ENCODE results near the gene CIZ1.

Gene CIZ1

DNA sequence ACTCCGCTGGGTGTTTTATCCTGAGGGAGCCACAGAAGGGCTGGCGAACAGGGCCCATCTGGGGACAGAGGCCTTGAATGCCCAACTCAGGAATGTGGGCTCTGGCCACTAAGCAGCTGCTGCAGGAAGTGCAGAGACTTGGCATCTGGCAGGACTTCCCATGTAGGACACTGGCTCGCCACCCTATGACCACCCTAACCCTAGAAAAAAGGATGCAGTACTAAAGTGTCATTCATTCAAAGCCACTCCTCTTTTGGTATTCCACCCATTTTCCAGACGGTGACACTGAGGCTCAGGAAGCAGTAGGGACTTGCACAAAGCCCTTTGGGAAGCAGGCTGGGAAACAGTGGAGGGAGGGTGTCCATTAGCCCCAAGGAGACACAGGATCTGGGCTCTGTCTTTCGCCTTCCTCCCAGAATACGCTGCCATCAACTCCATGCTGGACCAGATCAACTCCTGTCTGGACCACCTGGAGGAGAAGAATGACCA lies 28.3 kb downstream of the CIZ1 start:
- no peak for DNase-seq (ENCODE audit: low read depth)

DNA sequence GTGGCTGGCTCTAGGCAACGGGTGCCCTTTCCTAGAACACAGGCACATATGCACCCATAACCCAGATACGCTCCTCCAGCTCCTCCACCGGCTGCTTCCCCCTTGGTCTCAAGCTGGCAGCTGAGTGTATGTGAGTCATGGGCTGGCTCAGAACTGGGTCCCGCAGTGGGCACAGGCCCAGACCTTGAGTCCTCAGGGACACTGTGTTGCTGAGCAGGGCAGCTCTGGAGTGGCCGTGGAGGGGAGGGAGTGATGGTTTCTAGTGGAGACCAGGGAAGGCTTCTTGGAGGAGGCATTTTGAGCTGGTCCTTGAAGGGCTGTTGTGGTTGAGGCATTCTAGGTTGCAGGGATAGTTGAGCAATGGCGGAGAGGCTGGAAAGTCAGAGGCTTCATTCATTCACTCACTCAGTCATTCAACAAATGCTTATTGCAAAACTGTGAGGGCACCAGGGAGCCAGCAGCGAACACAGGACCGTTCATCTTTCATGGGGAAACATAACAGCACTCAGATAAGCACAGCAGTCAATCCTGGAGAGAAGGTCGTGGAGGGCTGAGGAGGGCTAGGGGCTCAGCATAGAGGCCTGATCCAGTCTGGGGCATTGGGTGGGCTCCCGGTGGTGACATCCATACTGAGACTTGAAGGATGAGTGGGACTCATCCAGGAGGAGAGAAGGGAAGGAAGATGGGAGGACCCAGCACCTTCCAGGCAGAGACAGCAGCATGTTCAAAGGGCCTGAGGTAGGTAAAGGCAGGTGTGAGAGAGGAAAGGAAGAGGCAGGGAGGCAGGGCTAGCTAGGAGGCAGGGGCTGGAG lies 29.0 kb downstream of the CIZ1 start:
- DNase-seq (ENCODE audit: low read depth), result no peak

DNA sequence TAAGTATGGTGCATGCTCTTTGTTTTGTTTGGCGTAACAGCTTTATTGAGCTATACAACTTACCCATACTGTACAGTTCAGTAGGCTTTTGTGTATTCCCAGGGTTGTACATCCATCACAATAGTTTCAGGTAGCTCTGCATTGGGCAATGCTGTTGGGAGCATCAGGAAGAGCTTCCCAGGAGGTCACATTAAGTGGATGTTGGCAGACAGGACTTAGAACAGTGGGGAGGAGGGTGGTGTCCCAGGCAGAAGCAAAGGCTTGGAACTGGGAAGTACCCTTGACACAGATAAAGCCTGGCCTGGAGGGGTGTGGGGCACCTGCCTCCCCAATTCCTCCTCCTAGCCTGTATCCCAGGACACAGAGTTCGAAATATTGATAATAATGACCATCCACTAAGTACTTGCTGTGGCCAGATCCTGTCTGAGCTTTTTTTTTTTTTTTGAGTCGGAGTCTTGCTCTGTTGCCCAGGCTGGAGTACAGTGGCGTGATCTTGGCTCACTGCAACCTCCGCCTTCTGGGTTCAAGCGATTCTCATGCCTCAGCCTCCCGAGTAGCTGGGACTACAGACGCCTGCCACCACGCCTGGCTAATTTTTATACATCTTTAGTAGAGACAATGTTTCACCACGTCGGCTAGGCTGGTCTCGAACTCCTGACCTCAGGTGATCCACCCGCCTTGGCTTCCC lies 30.0 kb downstream of the CIZ1 start:
- no peak for DNase-seq (ENCODE audit: low read depth)

DNA sequence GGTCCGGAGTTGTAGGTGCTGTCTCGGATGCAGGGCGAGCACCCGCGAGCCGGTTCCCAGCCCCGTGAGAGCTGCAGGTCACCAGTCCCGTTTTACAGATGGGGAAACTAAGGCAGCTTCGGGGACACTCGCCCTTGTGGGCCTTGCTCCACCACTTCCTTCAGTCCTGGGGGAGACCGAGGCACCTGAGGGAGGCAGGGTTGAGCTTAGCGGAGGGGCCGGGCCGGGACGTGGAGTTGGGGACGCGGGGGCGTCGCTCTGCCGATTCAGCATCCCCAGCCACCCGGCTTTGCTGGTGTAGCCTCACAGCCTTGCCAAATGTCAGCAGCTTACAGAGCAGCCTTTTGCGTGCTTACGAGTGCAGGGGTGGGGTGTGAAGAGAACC lies 30.8 kb downstream of the CIZ1 start:
- DNase-seq (ENCODE audit: low read depth), result peak; percentile 55

DNA sequence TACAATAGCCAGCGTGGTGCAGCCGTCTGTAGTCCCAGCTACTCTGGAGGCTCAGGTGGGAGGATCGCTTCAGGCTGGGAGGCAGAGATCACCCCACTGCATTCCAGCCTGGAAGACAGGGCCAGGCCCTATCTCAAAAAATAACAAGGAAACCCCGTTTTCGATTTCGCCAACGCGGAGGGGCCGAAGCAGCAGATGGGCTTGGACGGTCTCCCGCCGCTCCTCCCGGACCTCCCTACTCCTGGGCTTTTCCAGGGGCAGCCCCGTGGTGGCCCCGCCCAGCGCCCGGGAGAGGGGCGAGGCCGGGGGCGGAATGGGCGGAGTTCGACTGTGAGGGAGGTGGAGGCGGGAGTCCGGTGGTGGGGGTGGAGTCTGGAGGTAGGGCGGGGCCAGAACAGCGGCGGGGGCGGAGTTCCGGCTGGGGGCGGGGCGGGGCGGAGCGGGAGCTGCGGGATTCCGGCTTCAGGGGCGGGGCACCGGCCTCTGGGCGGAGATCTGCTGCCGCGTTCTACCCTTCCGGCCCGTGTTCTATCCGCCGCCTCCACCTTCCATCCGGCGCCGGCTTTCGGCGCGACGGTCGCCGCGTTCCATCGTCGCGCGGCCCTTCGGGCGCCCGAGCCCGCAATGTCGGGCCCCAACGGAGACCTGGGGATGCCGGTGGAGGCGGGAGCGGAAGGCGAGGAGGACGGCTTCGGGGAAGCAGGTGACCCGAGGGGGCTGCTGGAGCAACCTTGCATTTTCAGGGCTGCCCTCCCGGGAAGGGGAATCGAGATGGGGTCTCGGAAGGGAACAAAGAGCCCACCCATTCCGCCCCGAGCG lies 31.4 kb downstream of the CIZ1 start, which contains the start of gene BBLN:
Gene BBLN, plus strand, starts transcription at position 482 of the 819 bp plus-strand sequence. Its CDS starts 143 bp downstream, at position 625.
- DNase-seq (ENCODE audit: low read depth), result peak; percentile 86

DNA sequence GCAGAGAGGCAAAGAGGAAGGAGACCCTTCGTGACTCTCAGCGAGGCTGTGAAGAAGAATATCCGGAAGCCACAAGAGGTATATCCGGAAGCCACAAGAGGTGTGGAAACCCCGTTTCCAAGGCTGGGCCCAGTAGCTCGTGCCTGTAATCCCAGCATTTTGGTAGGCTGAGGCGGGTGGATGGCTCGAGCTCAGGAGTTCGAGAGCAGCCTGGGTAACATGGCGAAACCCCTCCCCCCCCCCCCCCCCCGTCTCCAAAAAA lies 31.9 kb downstream of the CIZ1 start:
- peak; percentile 16 for DNase-seq (ENCODE audit: low read depth)

DNA sequence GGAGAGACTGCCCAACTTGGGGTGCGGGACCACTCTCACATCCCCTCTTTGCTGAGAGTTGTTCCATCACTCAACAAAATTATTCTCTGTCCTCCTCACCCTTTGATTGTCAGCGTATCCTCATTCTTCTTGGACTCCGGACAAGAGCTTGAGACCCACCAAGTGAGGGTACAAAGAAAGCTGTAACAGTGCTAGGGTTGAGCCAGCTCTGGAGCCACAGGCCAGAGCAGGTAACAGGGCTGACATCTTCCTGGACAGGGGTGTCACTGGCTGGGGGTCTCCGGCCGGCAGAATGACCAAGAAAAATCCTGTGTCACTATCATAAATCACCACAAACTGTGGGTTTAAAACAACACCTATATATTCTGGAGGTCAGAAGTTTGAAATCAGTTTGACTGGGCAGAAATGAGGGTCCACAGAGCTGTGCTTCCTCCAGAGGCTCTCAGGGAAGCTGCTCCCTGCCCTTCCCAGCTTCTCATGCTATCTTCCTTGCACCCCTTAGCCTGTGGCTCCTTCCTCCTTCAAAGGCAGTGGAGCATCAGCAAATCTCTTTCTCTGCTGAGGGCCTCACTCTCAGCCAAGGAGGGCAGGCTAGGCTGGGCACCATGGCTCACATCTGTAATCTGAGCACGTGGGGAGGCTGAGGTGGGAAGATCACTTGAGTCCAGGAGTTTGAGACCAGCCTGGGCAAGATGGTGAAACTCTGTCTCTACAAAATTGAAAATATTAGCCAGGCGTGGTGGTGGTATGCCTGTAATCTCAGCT lies 35.5 kb downstream of the CIZ1 start:
- DNase-seq (ENCODE audit: low read depth), result no peak

DNA sequence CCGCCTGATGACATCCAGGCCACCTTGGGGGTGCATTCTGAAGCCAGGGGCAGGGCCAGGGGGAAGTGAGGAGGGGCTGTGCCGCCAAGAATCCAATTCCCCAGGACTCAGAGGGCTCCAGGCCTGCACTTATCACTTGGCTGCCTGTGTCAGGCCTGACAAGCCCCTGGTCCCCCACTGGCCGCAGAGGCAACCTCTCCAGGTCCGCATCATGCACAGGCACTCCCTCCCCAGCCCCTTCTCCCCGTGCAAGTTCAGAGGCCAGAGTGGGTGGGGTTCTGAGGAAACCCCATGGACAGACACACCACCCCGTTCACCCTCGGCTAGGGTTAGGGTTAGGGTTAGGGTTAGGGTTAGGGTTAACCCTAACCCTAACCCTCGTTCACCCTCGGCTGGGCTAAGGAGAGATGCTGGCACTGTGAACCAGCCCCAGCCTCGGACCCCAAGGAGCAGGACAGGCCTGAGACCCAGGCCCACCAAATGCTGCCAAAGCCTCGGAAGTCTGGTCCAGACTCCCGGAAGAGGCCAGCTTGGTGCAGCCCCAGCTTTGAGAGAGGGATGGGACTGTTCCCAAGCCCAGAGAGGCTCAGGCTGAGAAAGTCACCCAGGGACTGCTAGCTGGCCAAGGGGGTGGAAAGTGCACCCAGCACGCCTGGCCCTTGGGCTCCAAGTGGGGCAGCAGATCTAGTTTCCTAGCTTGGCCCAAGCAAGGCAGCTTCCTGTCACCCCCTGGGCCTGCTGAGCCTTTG lies 37.3 kb downstream of the CIZ1 start:
- no peak for DNase-seq (ENCODE audit: low read depth)

DNA sequence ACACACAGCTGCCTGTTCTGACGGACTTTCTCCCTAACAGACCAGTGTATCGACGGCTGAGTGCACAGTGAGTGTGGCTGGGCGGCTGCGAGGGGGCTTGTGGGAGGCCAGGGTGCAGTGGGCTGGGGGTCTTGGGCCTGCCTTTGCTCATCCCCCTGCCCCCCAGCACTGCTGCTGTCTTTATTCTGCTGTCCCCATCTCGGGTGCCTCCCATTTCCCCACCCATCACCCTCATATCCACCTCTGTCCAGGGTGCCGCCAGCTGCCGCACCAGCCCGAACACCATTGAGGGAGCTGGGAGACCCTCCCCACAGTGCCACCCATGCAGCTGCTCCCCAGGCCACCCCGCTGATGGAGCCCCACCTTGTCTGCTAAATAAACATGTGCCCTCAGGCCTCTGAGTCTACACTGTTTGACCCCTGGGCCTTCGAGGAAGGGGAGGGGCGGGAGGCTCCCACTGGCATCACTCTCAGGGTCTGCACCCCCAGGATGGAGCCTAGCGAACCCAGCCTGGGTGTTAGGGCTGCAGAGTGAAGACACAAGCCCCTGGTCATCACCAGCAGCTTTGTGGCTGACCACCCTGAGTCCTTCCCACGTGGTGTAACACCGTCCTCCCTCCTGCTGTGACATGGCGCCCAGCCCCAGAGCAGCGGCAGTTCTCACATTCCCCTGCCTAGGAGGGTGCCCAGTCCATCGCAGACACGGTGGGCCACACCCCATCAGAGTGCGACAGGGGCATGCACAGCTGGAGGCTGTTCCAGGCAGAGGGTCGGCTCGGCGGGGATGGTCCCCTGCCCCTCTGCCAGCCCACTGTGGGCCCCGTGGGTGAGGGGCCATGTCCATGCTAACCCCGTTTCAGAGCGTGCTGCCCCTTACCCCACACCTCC lies 38.1 kb downstream of the CIZ1 start:
- no peak for DNase-seq (ENCODE audit: low read depth)

DNA sequence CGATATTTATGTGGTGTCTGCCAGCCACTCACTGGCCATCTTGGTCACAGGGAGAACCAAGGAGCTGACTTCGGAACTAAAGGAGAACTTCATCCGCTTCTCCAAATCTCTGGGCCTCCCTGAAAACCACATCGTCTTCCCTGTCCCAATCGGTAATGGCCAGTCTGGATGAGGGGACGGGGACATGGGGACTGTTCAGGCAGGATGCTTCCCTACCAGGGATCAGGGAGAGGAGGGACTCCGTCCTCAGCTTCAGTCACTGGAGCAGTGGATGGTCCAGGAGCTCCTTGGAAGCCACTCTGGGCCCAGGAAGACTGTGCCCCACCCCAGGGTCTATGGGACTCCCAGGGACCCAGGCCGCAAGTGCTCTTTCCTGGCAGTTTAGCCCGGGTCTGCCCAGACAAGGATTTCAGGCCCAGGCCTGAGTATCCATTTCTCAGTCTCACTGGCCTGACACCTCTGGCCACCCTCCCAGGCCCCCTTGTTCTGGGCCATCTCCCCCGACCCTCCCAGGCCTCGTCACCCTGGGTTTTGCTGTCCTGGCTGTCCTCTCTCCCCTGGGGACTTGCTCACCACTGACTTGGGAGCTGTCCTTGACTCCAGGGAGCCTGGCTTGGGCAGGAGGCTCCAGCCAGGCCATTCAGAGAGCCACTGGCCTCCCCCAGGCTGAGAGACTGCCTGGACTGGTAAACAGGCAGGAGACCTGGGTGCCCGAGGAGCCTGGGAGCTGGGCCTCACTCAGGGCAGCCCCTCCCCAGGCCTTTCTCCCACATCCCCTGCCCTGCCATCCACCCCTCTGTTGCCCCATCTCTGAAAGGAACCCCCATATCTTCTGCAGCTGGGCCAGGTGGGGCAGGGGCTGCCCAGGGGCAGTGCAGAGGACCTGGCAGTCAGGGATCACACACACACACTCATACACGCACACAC lies 39.0 kb downstream of the CIZ1 start:
- no peak for DNase-seq (ENCODE audit: low read depth)

DNA sequence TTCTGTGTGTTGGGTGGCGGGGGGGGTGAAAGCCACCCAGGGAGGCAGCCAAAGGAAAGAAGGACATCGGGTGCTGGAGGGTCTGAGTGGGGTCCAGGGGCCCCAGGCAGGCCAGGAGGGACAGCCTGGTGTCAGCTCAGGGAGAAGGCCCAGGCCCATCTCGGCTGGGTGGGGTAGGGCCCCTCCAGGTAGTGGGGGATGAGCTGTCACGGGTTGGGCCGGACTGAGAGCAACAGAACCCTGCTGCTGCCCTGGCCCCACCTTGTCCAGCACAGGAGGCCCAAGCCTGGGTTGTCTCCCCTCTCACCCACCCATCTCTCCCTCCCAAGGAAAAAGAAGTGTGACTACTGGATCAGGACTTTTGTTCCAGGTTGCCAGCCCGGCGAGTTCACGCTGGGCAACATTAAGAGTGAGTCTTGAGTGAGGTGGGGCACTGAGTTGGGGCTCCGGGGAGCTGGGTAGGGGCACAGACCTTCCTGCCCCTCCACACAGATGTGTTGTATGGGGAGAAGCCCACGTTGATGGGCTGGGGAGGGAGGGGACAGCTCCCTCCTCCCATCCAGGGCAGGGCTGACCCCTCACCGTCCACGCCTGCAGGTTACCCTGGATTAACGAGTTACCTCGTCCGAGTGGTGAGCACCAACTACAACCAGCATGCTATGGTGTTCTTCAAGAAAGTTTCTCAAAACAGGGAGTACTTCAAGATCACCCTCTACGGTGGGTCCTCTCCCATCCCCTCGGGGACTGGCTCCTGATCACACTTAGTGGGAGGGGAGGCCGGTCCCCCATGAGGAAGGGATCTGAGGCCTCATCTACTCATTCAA lies 39.9 kb downstream of the CIZ1 start:
- no peak for DNase-seq (ENCODE audit: low read depth)

DNA sequence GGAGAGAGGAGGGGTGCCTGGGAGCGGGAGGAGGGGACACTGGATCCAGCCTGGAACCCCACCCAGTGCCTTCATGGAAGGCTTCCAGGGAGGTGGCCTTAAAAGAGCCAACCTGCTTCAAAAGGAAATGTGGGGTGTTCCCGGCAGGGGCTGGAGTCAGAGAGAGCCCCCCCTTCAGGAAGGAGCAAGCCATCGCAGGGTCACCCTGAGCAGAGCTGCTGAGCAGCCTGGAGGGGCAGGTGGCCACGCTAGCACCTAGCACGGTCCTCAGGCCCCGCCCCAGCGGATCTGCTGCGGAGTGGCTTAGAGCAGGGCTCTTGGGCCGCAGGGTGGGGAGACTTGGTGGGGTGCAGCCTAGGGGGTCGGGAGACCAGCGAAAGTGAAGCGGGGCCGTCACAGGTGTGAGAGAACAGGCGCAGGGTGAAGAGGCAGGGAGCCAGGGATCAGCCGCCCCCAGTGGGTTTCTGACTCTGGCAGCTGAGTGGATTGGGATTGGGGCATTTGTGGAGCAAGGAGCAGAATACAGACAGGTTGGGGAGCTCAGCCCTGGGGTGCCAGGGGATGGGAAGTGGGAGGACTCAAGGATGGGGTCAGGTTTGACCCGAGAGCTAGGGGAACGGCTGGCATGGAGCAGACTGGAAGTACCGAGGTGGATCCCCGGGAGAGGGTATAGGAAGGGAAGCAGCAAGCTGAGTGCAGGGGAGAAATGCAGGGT lies 40.6 kb downstream of the CIZ1 start:
- no peak for DNase-seq (ENCODE audit: low read depth)

DNA sequence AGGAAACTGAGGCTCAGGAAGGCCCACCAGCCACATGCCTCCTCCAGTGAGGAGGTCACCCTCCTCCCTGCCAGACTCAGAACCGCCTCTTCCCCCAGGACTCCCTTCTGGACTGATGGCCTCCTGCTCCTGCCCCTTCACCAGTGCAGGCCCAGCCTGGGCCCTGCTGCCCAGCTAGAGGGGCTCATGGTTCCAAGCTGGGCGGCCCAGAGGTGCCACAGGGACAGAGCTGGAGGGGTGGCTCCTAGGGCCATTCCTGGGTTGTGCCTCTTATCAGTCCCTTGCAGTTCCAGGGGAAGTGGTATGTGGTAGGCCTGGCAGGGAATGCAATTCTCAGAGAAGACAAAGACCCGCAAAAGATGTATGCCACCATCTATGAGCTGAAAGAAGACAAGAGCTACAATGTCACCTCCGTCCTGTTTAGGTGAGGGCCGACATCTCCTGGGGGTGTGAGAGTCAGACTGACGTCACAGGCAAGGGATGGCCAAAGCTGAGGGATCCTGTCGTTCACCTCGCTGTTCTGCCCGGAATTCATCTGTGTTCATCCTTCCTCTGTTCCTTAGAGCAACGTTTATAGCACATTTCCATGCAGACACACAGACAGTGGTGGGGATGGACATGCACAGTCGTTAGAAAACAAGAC lies 41.3 kb downstream of the CIZ1 start:
- DNase-seq (ENCODE audit: low read depth), result no peak

DNA sequence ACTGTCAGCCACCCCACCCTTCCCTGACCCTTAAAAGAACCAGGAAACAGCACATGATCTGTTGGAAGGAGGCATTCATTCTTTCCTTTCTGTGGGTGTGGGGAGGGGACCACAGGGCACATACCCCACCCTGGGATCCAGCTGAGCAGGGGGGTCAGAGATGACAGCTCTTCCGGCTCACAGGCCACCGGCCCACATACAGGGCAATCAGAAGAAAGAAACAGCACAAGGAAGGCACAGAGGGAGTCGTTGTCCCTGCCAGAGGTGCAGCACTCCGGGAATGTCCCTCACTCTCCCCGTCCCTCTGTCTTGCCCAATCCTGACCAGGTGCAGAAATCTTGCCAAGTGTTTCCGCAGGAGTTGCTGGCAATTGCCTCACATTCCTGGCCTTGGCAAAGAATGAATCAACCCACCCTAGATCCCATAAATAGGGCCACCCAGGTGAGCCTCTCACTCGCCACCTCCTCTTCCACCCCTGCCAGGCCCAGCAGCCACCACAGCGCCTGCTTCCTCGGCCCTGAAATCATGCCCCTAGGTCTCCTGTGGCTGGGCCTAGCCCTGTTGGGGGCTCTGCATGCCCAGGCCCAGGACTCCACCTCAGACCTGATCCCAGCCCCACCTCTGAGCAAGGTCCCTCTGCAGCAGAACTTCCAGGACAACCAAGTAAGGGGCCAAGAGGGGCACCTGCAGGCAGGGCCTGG lies 42.2 kb downstream of the CIZ1 start, which contains the start of gene LCN2:
Gene LCN2, plus strand, starts transcription at position 453 of the 701 bp plus-strand sequence. Its CDS starts 73 bp downstream, at position 526.
- no peak for DNase-seq (ENCODE audit: low read depth)

DNA sequence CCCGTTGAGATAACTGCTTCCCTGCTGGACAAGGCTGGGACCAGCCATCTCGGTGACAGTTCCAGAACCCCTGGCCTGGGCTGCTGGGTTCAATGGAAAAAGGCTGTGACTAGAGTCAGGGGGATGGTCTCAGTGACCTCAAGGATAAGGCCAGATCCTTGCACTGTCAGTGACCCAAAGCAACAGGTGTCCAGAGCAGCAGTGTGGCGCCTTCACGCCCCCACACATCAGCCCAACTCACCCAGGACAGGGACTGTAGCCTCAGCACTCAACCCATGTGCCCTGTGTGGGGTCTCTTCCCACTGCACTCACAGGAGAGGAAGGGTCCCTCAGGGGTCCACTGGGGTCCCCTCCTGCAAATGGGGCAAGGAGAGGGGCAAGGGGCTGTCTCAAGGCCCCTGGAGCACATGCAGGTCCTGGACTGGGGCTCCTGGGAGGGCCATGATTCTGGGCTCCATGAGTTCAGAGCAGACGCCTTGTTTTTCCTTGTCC lies 42.8 kb downstream of the CIZ1 start:
- no peak for DNase-seq (ENCODE audit: low read depth)

DNA sequence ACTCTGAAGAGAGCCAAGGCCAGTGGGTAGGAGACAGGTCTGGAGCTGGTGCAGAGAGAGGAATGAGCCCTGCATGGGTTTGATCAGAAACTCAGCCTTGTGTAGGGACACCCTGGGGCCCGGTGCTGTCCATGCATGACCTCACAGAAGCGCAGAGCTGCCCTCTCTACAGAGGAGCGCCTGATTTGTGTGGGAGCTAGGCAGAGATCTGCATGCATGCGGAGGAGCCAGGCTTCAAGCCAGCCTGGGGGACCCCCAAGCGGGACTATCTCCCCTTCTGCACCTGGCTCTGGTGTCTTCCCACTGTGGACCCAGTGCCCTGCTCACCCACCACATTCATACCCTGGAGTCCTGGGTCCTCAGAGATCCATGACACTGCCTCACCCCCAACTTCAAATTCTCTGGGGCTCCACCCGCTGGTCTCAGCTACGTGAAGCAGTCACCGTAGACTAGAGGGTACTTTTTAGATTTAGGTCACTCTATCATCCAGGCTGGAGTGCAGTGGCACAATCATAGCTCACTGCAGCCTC lies 44.7 kb downstream of the CIZ1 start:
- DNase-seq (ENCODE audit: low read depth), result no peak

All from stimulated activated CD8-positive, alpha-beta memory T cell treated with anti-CD3 and anti-CD28 coated beads, Interleukin-12 subunit alpha, Interleukin-12 subunit beta, amount 100 ng/mL, for 4 hours (primary cell).